Measurements from ENCODE around the gene NEK10. TPM values are rescaled to one million over a fixed set of nuclear protein-coding genes. Genes with fewer than 3 reads are reported as not detected.

Gene NEK10
- total RNA-seq, 1 experiment from 2014 or later = 4.3 TPM

- BruUV-seq (replicated peaks) = no TSS peak
- no peak overlapping the region for H2AFZ ChIP-seq
- no peak overlapping the region for H3K4me2 ChIP-seq
- intact Hi-C loops (cut with micrococcal nuclease; ENCODE audit: unreplicated experiment) = loop anchor here (1.0 kb wide), 1 partner anchor 119 kb away; no protein-coding TSS in a partner anchor
- H3K36me3 ChIP-seq (ENCODE audit: low read depth) = no peaks in the 10 kb centered on the region
- H3K9me3 ChIP-seq (ENCODE audit: insufficient read depth, low read depth) = no peaks in the 10 kb centered on the region
- no peaks in the 10 kb centered on the region for H3K27me3 ChIP-seq (ENCODE audit: insufficient read depth, low read depth)
- H3K4me1 ChIP-seq (replicated peaks; ENCODE audit: insufficient read depth) = no peaks in the 10 kb centered on the region
- H3K79me2 ChIP-seq (ENCODE audit: low read depth) = no peaks in the 10 kb centered on the region
- no peaks in the 10 kb centered on the region for H4K20me1 ChIP-seq (ENCODE audit: insufficient read depth)
- H3K9me2 ChIP-seq (ENCODE audit: insufficient read depth) = no peaks in the 10 kb centered on the region
- no peak overlapping the region for H3K27ac ChIP-seq
- no peak overlapping the region for H3K4me3 ChIP-seq
- H3F3A ChIP-seq (ENCODE audit: insufficient read depth, low read depth) = no peaks in the 10 kb centered on the region
- DNase-seq = no peak
- no peak for TF ChIP-seq EZH2 (IDR thresholded peaks at IDR 0.05; ENCODE audit: low read depth)
- no peak for TF ChIP-seq CTCF (conservative IDR thresholded peaks at IDR 0.05)
- ChIA-PET CTCF (interaction anchor here (0.6 to 2.2 kb wide), 5 partner anchors 10 to 119 kb away, joined by 3 to 25 read pairs (median 4); no protein-coding TSS in a partner anchor), POLR2A (ENCODE audit: unreplicated experiment) (no interaction called here)
Observed at GRCh38 chr3:27253391-27253790, 115.8 kb downstream of the NEK10 start.

GRCh38 chr3:27252646-27253045, 116.5 kb downstream of the NEK10 start:
- Histone ChIP-seq H3K79me2 (ENCODE audit: low read depth) (no peaks in the 10 kb centered on the region), H4K20me1 (ENCODE audit: insufficient read depth) (no peaks in the 10 kb centered on the region), H2AFZ (no peak overlapping the region), H3F3A (ENCODE audit: insufficient read depth, low read depth) (no peaks in the 10 kb centered on the region), H3K9me2 (ENCODE audit: insufficient read depth) (no peaks in the 10 kb centered on the region), H3K4me2 (no peak overlapping the region), H3K9me3 (ENCODE audit: insufficient read depth, low read depth) (no peaks in the 10 kb centered on the region), H3K4me3 (no peak overlapping the region), H3K27ac (no peak overlapping the region), H3K27me3 (ENCODE audit: insufficient read depth, low read depth) (no peaks in the 10 kb centered on the region), H3K36me3 (ENCODE audit: low read depth) (no peaks in the 10 kb centered on the region), H3K4me1 (replicated peaks; ENCODE audit: insufficient read depth) (no peaks in the 10 kb centered on the region)
- DNase-seq = no peak
- no TSS peak for BruUV-seq (replicated peaks)
- ChIA-PET CTCF (interaction anchor here (0.6 to 2.2 kb wide), 2 partner anchors 9 to 118 kb away, joined by 4 to 25 read pairs; no protein-coding TSS in a partner anchor), POLR2A (ENCODE audit: unreplicated experiment) (no interaction called here)
- intact Hi-C loops (cut with micrococcal nuclease; ENCODE audit: unreplicated experiment) = loop anchor here (1.0 kb wide), 1 partner anchor 118 kb away; no protein-coding TSS in a partner anchor
- TF ChIP-seq CTCF (conservative IDR thresholded peaks at IDR 0.05) (no peak), EZH2 (IDR thresholded peaks at IDR 0.05; ENCODE audit: low read depth) (no peak)

- Histone ChIP-seq H3K27me3 (ENCODE audit: insufficient read depth, low read depth) (no peaks in the 10 kb centered on the region), H3K36me3 (ENCODE audit: low read depth) (no peaks in the 10 kb centered on the region), H3K4me1 (replicated peaks; ENCODE audit: insufficient read depth) (no peaks in the 10 kb centered on the region), H4K20me1 (ENCODE audit: insufficient read depth) (no peaks in the 10 kb centered on the region), H3K79me2 (ENCODE audit: low read depth) (no peaks in the 10 kb centered on the region), H3F3A (ENCODE audit: insufficient read depth, low read depth) (no peaks in the 10 kb centered on the region), H3K9me2 (ENCODE audit: insufficient read depth) (no peaks in the 10 kb centered on the region), H3K27ac (no peak overlapping the region), H3K4me2 (no peak overlapping the region), H3K9me3 (ENCODE audit: insufficient read depth, low read depth) (no peaks in the 10 kb centered on the region), H2AFZ (no peak overlapping the region), H3K4me3 (no peak overlapping the region)
- TF ChIP-seq CTCF (conservative IDR thresholded peaks at IDR 0.05) = no peak
- no peak for TF ChIP-seq EZH2 (IDR thresholded peaks at IDR 0.05; ENCODE audit: low read depth)
- ChIA-PET CTCF (interaction anchor here (0.6 kb wide), 1 partner anchor 41 kb away, joined by 3 read pairs; no protein-coding TSS in a partner anchor), POLR2A (ENCODE audit: unreplicated experiment) (no interaction called here)
- no peak for DNase-seq
- no TSS peak for BruUV-seq (replicated peaks)
- intact Hi-C loops (cut with micrococcal nuclease; ENCODE audit: unreplicated experiment) = no loop called here
Observed at GRCh38 chr3:27244374-27244773, 124.8 kb downstream of the NEK10 start.

Measured in PC-9 (cell line).